Stimulated activated naive CD4-positive, alpha-beta T cell treated with Interleukin-2 at 50 U/mL for 16 hours (primary cell): ENCODE measurements around the gene EIPR1.

Source experiments
- DNase-seq: peaks from one replicate; lab custom pipeline; 2025; lab: John Stamatoyannopoulos, UW

Gene EIPR1

GRCh38 chr2:3174626-3175567 lies 202.7 kb downstream of the EIPR1 start:
- DNase-seq: no peak

GRCh38 chr2:3173031-3173430 lies 204.6 kb downstream of the EIPR1 start:
- DNase-seq: no peak

- no peak for DNase-seq
Observed at GRCh38 chr2:3172265-3172935, 205.2 kb downstream of the EIPR1 start.

- DNase-seq: no peak
Observed at GRCh38 chr2:3171564-3172264, 205.9 kb downstream of the EIPR1 start.

GRCh38 chr2:3170792-3171455 lies 206.7 kb downstream of the EIPR1 start:
- DNase-seq: no peak

GRCh38 chr2:3169106-3169870 lies 208.3 kb downstream of the EIPR1 start:
- DNase-seq: no peak

- no peak for DNase-seq
Observed at GRCh38 chr2:3168230-3168891, 209.3 kb downstream of the EIPR1 start.

- no peak for DNase-seq
Observed at GRCh38 chr2:3163401-3163800, 214.2 kb downstream of the EIPR1 start.

GRCh38 chr2:3162442-3163077 lies 215.1 kb downstream of the EIPR1 start:
- no peak for DNase-seq

- no peak for DNase-seq
Observed at GRCh38 chr2:3160751-3161330, 216.8 kb downstream of the EIPR1 start.

- DNase-seq: no peak
Observed at GRCh38 chr2:3159782-3160545, 217.7 kb downstream of the EIPR1 start.

- no peak for DNase-seq
Observed at GRCh38 chr2:3154700-3155099, 222.9 kb downstream of the EIPR1 start.

- DNase-seq: no peak
Observed at GRCh38 chr2:3154146-3154545, 223.5 kb downstream of the EIPR1 start.

- no peak for DNase-seq
Observed at GRCh38 chr2:3151153-3151918, 226.3 kb downstream of the EIPR1 start.

- DNase-seq: no peak
Observed at GRCh38 chr2:3149441-3150217, 228.0 kb downstream of the EIPR1 start.

GRCh38 chr2:3148716-3149115 lies 228.9 kb downstream of the EIPR1 start:
- no peak for DNase-seq
